ENCODE measurements around the gene BLOC1S3.

- TF ChIP-seq RAD21 (IDR thresholded peaks at IDR 0.05; ENCODE audit: low read length) (no peak), CTCF (conservative IDR thresholded peaks at IDR 0.05; ENCODE audit: low read depth, low read length) (no peak), CEBPB (IDR thresholded peaks at IDR 0.05; ENCODE audit: low read depth, low read length) (no peak), USF2 (IDR thresholded peaks at IDR 0.05; ENCODE audit: low read depth, low read length) (no peak)
Observed at GRCh38 chr19:45206328-45206727, 27.7 kb downstream of the BLOC1S3 start.
